Suprapubic skin (tissue), 4 donors: ENCODE measurements around the gene UBALD1.

ENCODE experiments used
- EP300 ChIP-seq: sonication (generic); formaldehyde crosslinking; IDR thresholded peaks from one replicate; pipeline ENCODE4 v1.6.1; 2017; ENCODE audit warnings: antibody characterized with exemption
- POLR2A ChIP-seq, 2 donors: fragments of 450-650 bp; IDR thresholded peaks; one replicate each; pipeline ENCODE4 v1.6.1; 2017; ENCODE audit warnings: antibody characterized with exemption in 2 of 2, mild to moderate bottlenecking in 2 of 2, moderate library complexity in 2 of 2
- POLR2AphosphoS5 ChIP-seq, 3 donors: sonication (generic); formaldehyde crosslinking; IDR thresholded peaks; one replicate each; pipeline ENCODE4 v1.6.1; 2017; ENCODE audit warnings: antibody characterized with exemption in 3 of 3
- TF ChIP-seq, protein P1 (sequence below), 2 donors: fragments of 200-600 bp in 1 of 2; fragments of 450-650 bp in 1 of 2; sonication (generic) in 1 of 2; IDR thresholded peaks; one replicate each; pipeline ENCODE4 v1.5.1; 2016 to 2019; ENCODE audit warnings: antibody characterized with exemption in 2 of 2, mild to moderate bottlenecking in 1 of 2, moderate library complexity in 1 of 2

DNA sequence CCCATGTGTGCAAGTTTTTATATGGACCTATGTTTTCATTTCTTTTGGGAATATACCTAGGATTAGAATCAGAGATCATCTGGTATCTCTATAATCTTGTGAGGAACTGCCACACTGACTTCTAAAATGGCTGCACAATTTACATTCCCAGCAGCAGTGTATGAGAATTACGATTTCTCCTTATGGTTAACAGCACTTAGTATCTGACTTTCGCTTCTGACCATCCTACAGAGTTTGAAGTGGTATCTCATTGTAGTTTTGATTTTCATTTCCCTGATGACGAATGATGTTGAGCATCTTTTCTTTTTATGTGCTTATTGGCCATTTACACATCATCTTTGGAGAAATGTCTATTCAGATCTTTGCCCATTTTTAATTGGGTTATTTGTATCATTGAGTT lies 48.5 kb downstream of the UBALD1 start:
- TF ChIP-seq POLR2AphosphoS5 (IDR thresholded peaks at IDR 0.05) (no peak), EP300 (no peak), POLR2A (IDR thresholded peaks at IDR 0.05) (no peak)
- TF ChIP-seq, protein P1, sequence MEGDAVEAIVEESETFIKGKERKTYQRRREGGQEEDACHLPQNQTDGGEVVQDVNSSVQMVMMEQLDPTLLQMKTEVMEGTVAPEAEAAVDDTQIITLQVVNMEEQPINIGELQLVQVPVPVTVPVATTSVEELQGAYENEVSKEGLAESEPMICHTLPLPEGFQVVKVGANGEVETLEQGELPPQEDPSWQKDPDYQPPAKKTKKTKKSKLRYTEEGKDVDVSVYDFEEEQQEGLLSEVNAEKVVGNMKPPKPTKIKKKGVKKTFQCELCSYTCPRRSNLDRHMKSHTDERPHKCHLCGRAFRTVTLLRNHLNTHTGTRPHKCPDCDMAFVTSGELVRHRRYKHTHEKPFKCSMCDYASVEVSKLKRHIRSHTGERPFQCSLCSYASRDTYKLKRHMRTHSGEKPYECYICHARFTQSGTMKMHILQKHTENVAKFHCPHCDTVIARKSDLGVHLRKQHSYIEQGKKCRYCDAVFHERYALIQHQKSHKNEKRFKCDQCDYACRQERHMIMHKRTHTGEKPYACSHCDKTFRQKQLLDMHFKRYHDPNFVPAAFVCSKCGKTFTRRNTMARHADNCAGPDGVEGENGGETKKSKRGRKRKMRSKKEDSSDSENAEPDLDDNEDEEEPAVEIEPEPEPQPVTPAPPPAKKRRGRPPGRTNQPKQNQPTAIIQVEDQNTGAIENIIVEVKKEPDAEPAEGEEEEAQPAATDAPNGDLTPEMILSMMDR (IDR thresholded peaks at IDR 0.05), result no peak
